ENCODE results near the gene ASB10. TPM values are rescaled to one million over a fixed set of nuclear protein-coding genes. Genes with fewer than 3 reads are reported as not detected.

ASB10 gene
- total and polyA plus RNA-seq, 2 of the 13 experiments (the other 11 are each of a cell fraction or from before 2014, with no cell fraction given) = not detected

GRCh38 chr7:151226560-151226874, 39.5 kb upstream of the ASB10 start:
- DNase-seq (ENCODE audit: low spot score) (no peak), FAIRE-seq (no peak), ATAC-seq (peak; percentile 27)
- TF ChIP-seq SKI (IDR thresholded peaks at IDR 0.05; ENCODE audit: partially characterized antibody) (no peak), ETV5 (CRISPR knock-in tag; IDR thresholded peaks at IDR 0.05; ENCODE audit: borderline replicate concordance) (no peak), RAD21 (CRISPR knock-in tag; IDR thresholded peaks at IDR 0.05) (no peak), HIVEP1 (CRISPR knock-in tag; IDR thresholded peaks at IDR 0.05) (0 out of 2 replicates have a peak, but pooled peaks have one; percentile 9), THAP7 (CRISPR knock-in tag; IDR thresholded peaks at IDR 0.05) (no peak), ZNF350 (CRISPR knock-in tag; IDR thresholded peaks at IDR 0.05; ENCODE audit: borderline replicate concordance, low read depth) (no peak), ZFP36 (IDR thresholded peaks at IDR 0.05; ENCODE audit: borderline replicate concordance, low read depth, low read length, partially characterized antibody) (no peak)
- Histone ChIP-seq H3K27me3 (ENCODE audit: control insufficient read depth in 1 of 2, insufficient read depth in 2 of 2, low read length in 2 of 2) (no peaks in the 10 kb centered on the region), H3K79me2 (ENCODE audit: insufficient read depth, low read length) (peaks cover 16% of the 10 kb centered on the region), H3K4me1 (ENCODE audit: insufficient read depth, low read length) (peaks cover 28% of the 10 kb centered on the region), H3K9ac (ENCODE audit: insufficient read depth, low read depth, low read length) (peak overlapping the region; percentile 71), H4K20me1 (ENCODE audit: insufficient read depth, low read length) (no peaks in the 10 kb centered on the region), H3K4me3 (replicated peaks in 1 of 3; ENCODE audit: insufficient read depth in 1 of 3, low read depth in 2 of 3, low read length in 3 of 3) (peak overlapping the region; percentile 76 to 91 (median 86)), H3K36me3 (replicated peaks in 1 of 2; ENCODE audit: control insufficient read depth in 1 of 2, insufficient read depth in 2 of 2, low read length in 2 of 2) (peaks cover 18 to 33% of the 10 kb centered on the region in 2 experiments; a peak in 4 of 5 replicates), H2AFZ (ENCODE audit: low read length) (no peak overlapping the region), H3K4me2 (ENCODE audit: low read depth, low read length) (peak overlapping the region; percentile 80), H3K27ac (ENCODE audit: extremely low read length, insufficient read depth, low read length) (peak overlapping the region; percentile 17), H3K9me3 (ENCODE audit: low read length) (no peaks in the 10 kb centered on the region)
- CTCF ChIA-PET (ENCODE audit: low intra/inter-chr PET ratio, low total read pairs) = no interaction called here
- BruUV-seq (replicated peaks) = TSS peak; percentile 56
- in situ Hi-C loops (cut with HindIII; ENCODE audit: extremely low pct_ligation_motif_present, low pct_unique_long_range_greater_than_20kb) = no loop called here
- WGBS (ENCODE audit: low lambda C conversion rate) = 2% methylated on average over 13 of the region's 15 CpGs
- POLR2A ChIA-PET = interaction anchor here (1.0 to 1.6 kb wide), 6 partner anchors 9 to 1602 kb away, joined by 3 to 9 read pairs (median 4); no protein-coding TSS in a partner anchor
- intact Hi-C loops (cut with micrococcal nuclease; ENCODE audit: unreplicated experiment) = no loop called here

GRCh38 chr7:151225948-151226510, 39.0 kb upstream of the ASB10 start:
- intact Hi-C loops (cut with micrococcal nuclease; ENCODE audit: unreplicated experiment) = no loop called here
- ATAC-seq = no peak
- peaks cover 23% of the 10 kb centered on the region for H3K4me1 ChIP-seq (ENCODE audit: insufficient read depth, low read length)
- BruUV-seq (replicated peaks) = no TSS peak
- in situ Hi-C loops (cut with HindIII; ENCODE audit: extremely low pct_ligation_motif_present, low pct_unique_long_range_greater_than_20kb) = no loop called here
- H3K27me3 ChIP-seq (ENCODE audit: control insufficient read depth in 1 of 2, insufficient read depth in 2 of 2, low read length in 2 of 2) = no peaks in the 10 kb centered on the region
- no peak for DNase-seq (ENCODE audit: low spot score)
- POLR2A ChIA-PET = no interaction called here
- no peak for FAIRE-seq
- H3K27ac ChIP-seq (ENCODE audit: extremely low read length, insufficient read depth, low read length) = no peak overlapping the region
- no peak overlapping the region for H2AFZ ChIP-seq (ENCODE audit: low read length)
- H3K79me2 ChIP-seq (ENCODE audit: insufficient read depth, low read length) = peaks cover 16% of the 10 kb centered on the region
- WGBS (ENCODE audit: low lambda C conversion rate) = 53% methylated on average over 8 of the region's 8 CpGs
- TF ChIP-seq CC2D1A (CRISPR knock-in tag; IDR thresholded peaks at IDR 0.05) (0 out of 2 replicates have a peak, but pooled peaks have one; percentile 41), CEBPG (CRISPR knock-in tag; IDR thresholded peaks at IDR 0.05) (0 out of 2 replicates have a peak, but pooled peaks have one; percentile 22), ZNF24 (IDR thresholded peaks at IDR 0.05) (no peak), CEBPB (IDR thresholded peaks at IDR 0.05; ENCODE audit: borderline replicate concordance, low read depth, low read length) (peak; percentile 64)
- no peaks in the 10 kb centered on the region for H4K20me1 ChIP-seq (ENCODE audit: insufficient read depth, low read length)
- no peaks in the 10 kb centered on the region for H3K9me3 ChIP-seq (ENCODE audit: low read length)
- peak overlapping the region; percentile 80 for H3K4me2 ChIP-seq (ENCODE audit: low read depth, low read length)
- H3K9ac ChIP-seq (ENCODE audit: insufficient read depth, low read depth, low read length) = peak overlapping the region; percentile 71; the same call in 1 of the 2 replicates
- peak overlapping the region; percentile 76 to 91 (median 86) for H3K4me3 ChIP-seq (replicated peaks in 1 of 3; ENCODE audit: insufficient read depth in 1 of 3, low read depth in 2 of 3, low read length in 3 of 3)
- H3K36me3 ChIP-seq (replicated peaks in 1 of 2; ENCODE audit: control insufficient read depth in 1 of 2, insufficient read depth in 2 of 2, low read length in 2 of 2) = peaks cover 19 to 35% of the 10 kb centered on the region in 2 experiments; a peak in 4 of 5 replicates
- CTCF ChIA-PET (ENCODE audit: low intra/inter-chr PET ratio, low total read pairs) = no interaction called here
